GM21447 (cell line): ENCODE measurements around the gene GNA12.

Source experiments
- ATAC-seq: cut with Tn5 transposase; IDR thresholded peaks from one replicate; pipeline ENCODE4 v1.9.1; 2021; ENCODE audit not compliant: unreplicated experiment

Gene GNA12

GRCh38 chr7:2805213-2805944, 38.7 kb downstream of the GNA12 start:
- no peak for ATAC-seq

- no peak for ATAC-seq
These were observed 39.8 kb downstream of the GNA12 start for GRCh38 chr7:2804227-2804763.

GRCh38 chr7:2803755-2804154, 40.4 kb downstream of the GNA12 start:
- ATAC-seq: no peak

- ATAC-seq: no peak
These were observed 40.8 kb downstream of the GNA12 start for GRCh38 chr7:2803342-2803692.

- ATAC-seq: no peak
These were observed 41.4 kb downstream of the GNA12 start for GRCh38 chr7:2802504-2803341.

- ATAC-seq: no peak
These were observed 42.0 kb downstream of the GNA12 start for GRCh38 chr7:2802101-2802500.

GRCh38 chr7:2800931-2801688, 43.0 kb downstream of the GNA12 start:
- no peak for ATAC-seq

- ATAC-seq: no peak
These were observed 43.7 kb downstream of the GNA12 start for GRCh38 chr7:2800220-2800930.

GRCh38 chr7:2799253-2799652, 44.9 kb downstream of the GNA12 start:
- no peak for ATAC-seq

- no peak for ATAC-seq
These were observed 45.4 kb downstream of the GNA12 start for GRCh38 chr7:2798669-2799068.

- ATAC-seq: no peak
These were observed 47.5 kb downstream of the GNA12 start for GRCh38 chr7:2796358-2797352.

GRCh38 chr7:2795906-2796305, 48.2 kb downstream of the GNA12 start:
- no peak for ATAC-seq

GRCh38 chr7:2794836-2795636, 49.1 kb downstream of the GNA12 start:
- no peak for ATAC-seq

- no peak for ATAC-seq
These were observed 51.1 kb downstream of the GNA12 start for GRCh38 chr7:2792856-2793487.

- no peak for ATAC-seq
These were observed 51.9 kb downstream of the GNA12 start for GRCh38 chr7:2792235-2792634.

- ATAC-seq: no peak
These were observed 52.7 kb downstream of the GNA12 start for GRCh38 chr7:2791390-2791789.

GRCh38 chr7:2787251-2787951, 56.7 kb downstream of the GNA12 start:
- ATAC-seq: no peak
